HepG2 (cell line): ENCODE data around the gene TSPAN31. TPM values are rescaled to one million over a fixed set of nuclear protein-coding genes. Genes with fewer than 3 reads are reported as not detected.

Experiments used
- AKNA ChIP-seq: sonication (generic); formaldehyde crosslinking; IDR thresholded peaks from 2 replicates; pipeline ENCODE4 v1.4.0; 2020; ENCODE audit warnings: missing genetic modification reagents, borderline replicate concordance
- CREB1 ChIP-seq, 2 experiments: fragments of 450-650 bp in 1 of 2; IDR thresholded peaks; 2 replicates each; pipeline ENCODE4 v1.6.1; 2016 to 2017; ENCODE audit warnings: control low read depth in 1 of 2, mild to moderate bottlenecking in 1 of 2, missing compliant biosample characterization in 1 of 2, missing genetic modification characterization in 1 of 2
- DDIT3 ChIP-seq: sonication (generic); formaldehyde crosslinking; IDR thresholded peaks from 2 replicates; pipeline ENCODE4 v1.4.0; 2020; ENCODE audit warnings: mild to moderate bottlenecking, missing genetic modification reagents
- ESRRA ChIP-seq: sonication (generic); formaldehyde crosslinking; IDR thresholded peaks from 2 replicates; pipeline ENCODE4 v1.5.1; 2020; ENCODE audit warnings: mild to moderate bottlenecking, low read depth, missing genetic modification reagents
- HOXA9 ChIP-seq: sonication (generic); formaldehyde crosslinking; IDR thresholded peaks from 2 replicates; pipeline ENCODE4 v1.8.1; 2022; ENCODE audit warnings: missing genetic modification reagents, mild to moderate bottlenecking, moderate library complexity, borderline replicate concordance
- MEIS2 ChIP-seq: sonication (generic); formaldehyde crosslinking; IDR thresholded peaks from 2 replicates; pipeline ENCODE4 v1.9.0; 2021; ENCODE audit warnings: mild to moderate bottlenecking, missing genetic modification reagents
- NAIF1 ChIP-seq: sonication (generic); formaldehyde crosslinking; IDR thresholded peaks from 2 replicates; pipeline ENCODE4 v1.5.0; 2020; ENCODE audit warnings: mild to moderate bottlenecking, missing genetic modification reagents, borderline replicate concordance
- PRMT3 ChIP-seq: sonication (generic); formaldehyde crosslinking; IDR thresholded peaks from 2 replicates; pipeline ENCODE4 v1.8.1; 2022; ENCODE audit warnings: low read depth, mild to moderate bottlenecking, moderate library complexity, missing genetic modification reagents, borderline replicate concordance
- SCMH1 ChIP-seq: sonication (generic); formaldehyde crosslinking; IDR thresholded peaks from 2 replicates; pipeline ENCODE4 v1.9.0; 2021; ENCODE audit warnings: missing genetic modification reagents, mild to moderate bottlenecking, borderline replicate concordance
- SNAPC4 ChIP-seq: sonication (generic); formaldehyde crosslinking; IDR thresholded peaks from 2 replicates; pipeline ENCODE4 v1.4.0; 2020; ENCODE audit warnings: mild to moderate bottlenecking, missing genetic modification reagents
- YEATS4 ChIP-seq: sonication (generic); formaldehyde crosslinking; IDR thresholded peaks from 2 replicates; pipeline ENCODE4 v1.4.0; 2020; ENCODE audit warnings: missing genetic modification reagents, borderline replicate concordance
- ZBTB46 ChIP-seq: sonication (generic); formaldehyde crosslinking; IDR thresholded peaks from 2 replicates; pipeline ENCODE4 v1.4.0; 2020; ENCODE audit warnings: mild to moderate bottlenecking, missing genetic modification reagents, borderline replicate concordance
- ZBTB7A ChIP-seq: sonication (generic); formaldehyde crosslinking; IDR thresholded peaks from 2 replicates; pipeline ENCODE4 v1.8.0; 2022; ENCODE audit warnings: mild to moderate bottlenecking, missing genetic modification reagents
- ZFYVE20 ChIP-seq: sonication (generic); formaldehyde crosslinking; IDR thresholded peaks from 2 replicates; pipeline ENCODE4 v1.8.0; 2023; ENCODE audit warnings: low read depth, mild to moderate bottlenecking, moderate library complexity, missing genetic modification reagents, borderline replicate concordance
- ZNF136 ChIP-seq: sonication (generic); formaldehyde crosslinking; IDR thresholded peaks from 2 replicates; pipeline ENCODE4 v1.8.1; 2022; ENCODE audit warnings: low read depth, mild to moderate bottlenecking, moderate library complexity, missing genetic modification reagents
- ZNF841 ChIP-seq: sonication (generic); formaldehyde crosslinking; IDR thresholded peaks from 2 replicates; pipeline ENCODE4 v1.8.1; 2023; ENCODE audit warnings: missing genetic modification reagents, borderline replicate concordance
- polyA plus RNA-seq, 8 experiments: library from polyadenylated mRNA; depleted of rRNA in 3 of 8; stranded (reverse) in 7 of 8; unstranded in 1 of 8; fragments of >200 nt; fragmentation: Illumina TruSeq in 4 of 8; extraction: Trizol in 4 of 8; gene quantifications; 2 replicates each; pipeline versions ENCODE4 v1.2.1 to v1.2.3, GENCODE V29; 2011 to 2016; ENCODE audit warnings: low read depth in 4 of 8, missing spikeins in 1 of 8, mixed read lengths in 1 of 8; ENCODE audit not compliant: insufficient read depth in 1 of 8
- total RNA-seq, 5 experiments: library from RNA; depleted of rRNA; stranded (reverse); fragments of >200 nt; fragmentation: Illumina TruSeq; extraction: Trizol; gene quantifications; 2 replicates each; pipeline ENCODE4 v1.2.3, GENCODE V29; 2016; ENCODE audit warnings: low read depth in 1 of 5

TSPAN31 gene
- total and polyA plus RNA-seq, 2 of the 13 experiments (the other 11 are each of a cell fraction or from before 2014, with no cell fraction given) = 10.4 to 24.6 TPM

GRCh38 chr12:57771236-57771872 is 26.5 kb downstream of the TSPAN31 start (continued):
- TF ChIP-seq AKNA (CRISPR knock-in tag) (no peak), ZBTB7A (CRISPR knock-in tag) (no peak), SCMH1 (CRISPR knock-in tag) (no peak), CREB1 (IDR thresholded peaks at IDR 0.05) (no peak), CREB1 (CRISPR knock-in tag; IDR thresholded peaks at IDR 0.05) (no peak), ZBTB46 (CRISPR knock-in tag) (no peak), ZNF136 (no peak), YEATS4 (no peak), ZNF841 (CRISPR knock-in tag) (no peak), PRMT3 (CRISPR knock-in tag) (no peak), NAIF1 (no peak), SNAPC4 (0 out of 2 replicates have a peak, but pooled peaks have one; percentile 0), ESRRA (no peak), HOXA9 (no peak), MEIS2 (CRISPR knock-in tag) (no peak), ZFYVE20 (CRISPR knock-in tag) (no peak), DDIT3 (CRISPR knock-in tag) (no peak)
